ENCODE measurements around the gene NDUFAF3. TPM values are rescaled to one million over a fixed set of nuclear protein-coding genes. Genes with fewer than 3 reads are reported as not detected.

Gene NDUFAF3
- total and polyA plus RNA-seq, 2 of the 4 experiments (the other 2 are of a cell fraction) = 26.5 to 112 TPM

DNA sequence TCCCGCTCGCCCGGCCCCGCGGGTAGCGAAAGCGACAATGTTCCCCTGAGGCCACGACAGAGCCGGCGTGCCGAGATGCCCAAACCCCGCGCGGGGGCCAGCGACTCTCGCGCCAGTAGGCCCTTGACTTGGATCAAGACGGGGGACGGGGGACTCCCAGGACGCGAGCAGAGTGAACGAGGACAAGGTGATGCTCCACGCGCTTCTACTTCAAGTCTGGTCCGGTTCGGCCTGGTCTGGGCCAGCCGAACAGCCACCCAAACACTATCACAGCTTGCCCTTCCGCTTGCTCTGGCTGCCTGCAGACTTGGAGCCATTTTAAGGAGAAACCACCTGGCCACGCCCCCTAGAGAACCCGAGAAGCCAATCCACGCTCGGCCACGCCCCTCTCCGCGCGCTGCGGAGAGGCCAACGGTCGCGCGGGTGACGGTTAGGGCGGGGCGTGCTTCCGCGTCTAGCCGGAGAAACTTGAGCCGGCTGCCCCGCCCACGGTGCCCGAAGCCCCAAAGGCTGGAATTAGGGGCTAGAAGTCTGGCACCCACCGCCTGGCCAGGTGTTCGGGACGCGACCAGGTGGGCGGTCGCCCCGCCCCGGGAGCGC lies 608 bp upstream of the NDUFAF3 start:
- ChIA-PET POLR2A (ENCODE audit: unreplicated experiment) (interaction anchor here (0.6 to 3.8 kb wide), 4 partner anchors 42 to 84 kb away, joined by 3 to 25 read pairs (median 4); partner anchors contain the start of gene QRICH1), CTCF (interaction anchor here (0.5 to 1.1 kb wide), 5 partner anchors 14 to 473 kb away, joined by 3 to 7 read pairs (median 5); partner anchors contain the start of gene WDR6)
- peaks cover 24 to 84% of the 10 kb centered on the region in 2 experiments; a peak in 3 of 4 replicates for H3K79me1 ChIP-seq (ENCODE audit: low read depth in 1 of 2, low read length in 2 of 2)
- 0 out of 2 replicates have a peak overlapping the region, but pooled peaks have one; percentile 4 for H4K5ac ChIP-seq (ENCODE audit: low read depth, low read length)
- H3K18ac ChIP-seq (ENCODE audit: low read depth, low read length) = no peak overlapping the region
- peak overlapping the region; percentile 72 for H3K4me2 ChIP-seq (ENCODE audit: low read depth, low read length)
- H3K27ac ChIP-seq (ENCODE audit: insufficient read depth, low read length) = peak overlapping the region; percentile 70
- H3K36me3 ChIP-seq (ENCODE audit: control insufficient read depth, insufficient read depth, low read length) = peaks cover 28% of the 10 kb centered on the region
- H3K27me3 ChIP-seq (ENCODE audit: control insufficient read depth, insufficient read depth, low read length) = no peaks in the 10 kb centered on the region
- in situ Hi-C loops (cut with MboI; ENCODE audit: low sequenced_read_pairs) = no loop called here
- BruUV-seq (replicated peaks) = no TSS peak
- DNase-seq (peak; percentile 95), ATAC-seq (ENCODE audit: low read depth) (peak; percentile 78)
- H2BK120ac ChIP-seq (ENCODE audit: low read depth, low read length) = peak overlapping the region; percentile 9; the same call in 1 of the 2 replicates
- H3K56ac ChIP-seq (ENCODE audit: extremely low read depth, insufficient read depth, low read length) = peak overlapping the region; percentile 58; the same call in 1 of the 2 replicates
- peak overlapping the region; percentile 66 for H3K9ac ChIP-seq (ENCODE audit: low read depth, low read length)
- H3K4ac ChIP-seq (ENCODE audit: low read depth, low read length) = peak overlapping the region; percentile 92
- H3K14ac ChIP-seq (replicated peaks; ENCODE audit: low read depth, low read length) = peak overlapping the region; percentile 93
- H2AK5ac ChIP-seq (ENCODE audit: low read depth, low read length) = peak overlapping the region; percentile 65
- peaks cover 18% of the 10 kb centered on the region for H3K9me1 ChIP-seq (ENCODE audit: insufficient read depth, low read length)
- peak overlapping the region; percentile 84 for H3K4me3 ChIP-seq (ENCODE audit: insufficient read depth, low read depth, low read length)
- no peak overlapping the region for H2BK20ac ChIP-seq (ENCODE audit: low read depth, low read length)
- intact Hi-C loops (cut with micrococcal nuclease) = loop anchor here (2.0 to 5.0 kb wide), 2 partner anchors 33 to 71 kb away; partner anchors contain the start of gene QRICH1
- dilution Hi-C loops (cut with HindIII; ENCODE audit: low sequenced_read_pairs, unreplicated experiment) = no loop called here
- peaks cover 11% of the 10 kb centered on the region for H3K4me1 ChIP-seq (ENCODE audit: control insufficient read depth, insufficient read depth, low read length)
- 0% methylated on average over 42 of the region's 60 CpGs; no CpG with 5 or more reads in 1 of the 2 experiments for whole genome bisulfite sequencing, 2 experiments (ENCODE audit: extremely low coverage in 2 of 2, insufficient read length in 1 of 2)
- peak overlapping the region; percentile 93 for H2BK5ac ChIP-seq (ENCODE audit: low read depth, low read length, poor library complexity, severe bottlenecking)
- peaks cover 20% of the 10 kb centered on the region for H4K20me1 ChIP-seq (ENCODE audit: insufficient read depth, low read length)
- peak overlapping the region; percentile 74; the same call in 1 of the 2 replicates for H3K23ac ChIP-seq (ENCODE audit: low read depth, low read length)
- TF ChIP-seq MXI1 (IDR thresholded peaks at IDR 0.05; ENCODE audit: borderline replicate concordance, low read depth, low read length) = peak; percentile 36; the same call in 1 of the 2 replicates
- no peak for TF ChIP-seq MAZ (IDR thresholded peaks at IDR 0.05; ENCODE audit: borderline replicate concordance, low read depth, low read length)
- no peak for TF ChIP-seq BHLHE40 (IDR thresholded peaks at IDR 0.05; ENCODE audit: low read depth, low read length)
- TF ChIP-seq MAFK (IDR thresholded peaks at IDR 0.05; ENCODE audit: low read depth, low read length) = no peak
- TF ChIP-seq CHD1 (IDR thresholded peaks at IDR 0.05; ENCODE audit: low read depth, low read length) = no peak; the same call in 1 of the 2 replicates
- TF ChIP-seq RAD21 (IDR thresholded peaks at IDR 0.05; ENCODE audit: low read length) = no peak
- TF ChIP-seq FOS (IDR thresholded peaks at IDR 0.05; ENCODE audit: low read depth, low read length) = no peak
- TF ChIP-seq POLR2A (IDR thresholded peaks at IDR 0.05; ENCODE audit: low read depth, low read length) = peak; percentile 99
- TF ChIP-seq, protein P1, sequence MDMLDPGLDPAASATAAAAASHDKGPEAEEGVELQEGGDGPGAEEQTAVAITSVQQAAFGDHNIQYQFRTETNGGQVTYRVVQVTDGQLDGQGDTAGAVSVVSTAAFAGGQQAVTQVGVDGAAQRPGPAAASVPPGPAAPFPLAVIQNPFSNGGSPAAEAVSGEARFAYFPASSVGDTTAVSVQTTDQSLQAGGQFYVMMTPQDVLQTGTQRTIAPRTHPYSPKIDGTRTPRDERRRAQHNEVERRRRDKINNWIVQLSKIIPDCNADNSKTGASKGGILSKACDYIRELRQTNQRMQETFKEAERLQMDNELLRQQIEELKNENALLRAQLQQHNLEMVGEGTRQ (IDR thresholded peaks at IDR 0.05; ENCODE audit: low read depth, low read length) = peak; percentile 49; the same call in 1 of the 2 replicates
- H3K9me3 ChIP-seq (ENCODE audit: control insufficient read depth, insufficient read depth, low read length) = no peaks in the 10 kb centered on the region
- no peak overlapping the region for H2BK15ac ChIP-seq (ENCODE audit: low read depth, low read length)
- H2AFZ ChIP-seq (replicated peaks; ENCODE audit: low read length, poor library complexity) = peak overlapping the region; percentile 94
- peak overlapping the region; percentile 57; the same call in 1 of the 2 replicates for H4K91ac ChIP-seq (ENCODE audit: insufficient read depth, low read depth, low read length)
- H4K8ac ChIP-seq (ENCODE audit: low read depth in 2 of 2, low read length in 2 of 2) = peak overlapping the region in 1 of 2 experiments; percentile 88; a peak in 3 of 4 replicates
- H2AK9ac ChIP-seq (replicated peaks; ENCODE audit: low read depth, low read length, poor library complexity) = peak overlapping the region; percentile 99

Measured in IMR-90 (cell line).